GM21526 (cell line): ENCODE results near the gene ZNF683.
"Not testable (repeated sequence)": the region's sequence is repeated elsewhere in the genome, so short reads cannot be mapped to it uniquely, and the experiment has no call there.

Experiments used
- ATAC-seq: cut with Tn5 transposase; IDR thresholded peaks from one replicate; pipeline ENCODE4 v1.9.1; 2021; ENCODE audit warnings: moderate library complexity; ENCODE audit not compliant: unreplicated experiment, low FRiP score

ZNF683 gene

GRCh38 chr1:26387447-26387846 lies 14.9 kb upstream of the ZNF683 start:
- no peak for ATAC-seq

DNA sequence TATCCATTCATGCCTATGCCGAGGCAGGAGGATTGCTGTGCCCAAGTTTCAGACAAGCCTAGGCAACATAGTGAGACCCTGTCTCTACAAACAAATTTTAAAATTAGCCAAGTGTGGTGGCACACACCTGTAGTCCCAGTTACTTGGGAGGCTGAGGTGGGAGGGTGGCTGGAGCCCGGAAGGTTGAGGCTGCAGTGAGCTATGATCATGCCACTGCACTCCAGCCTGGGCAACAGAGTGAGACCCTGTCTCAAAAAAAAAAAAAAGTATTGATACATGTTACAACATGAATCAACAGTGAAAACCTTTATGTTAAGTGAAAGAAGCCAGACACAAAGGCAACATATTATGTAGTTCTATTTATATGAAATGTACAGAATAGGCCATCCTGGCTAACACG lies 12.5 kb upstream of the ZNF683 start:
- not testable (repeated sequence) for ATAC-seq

DNA sequence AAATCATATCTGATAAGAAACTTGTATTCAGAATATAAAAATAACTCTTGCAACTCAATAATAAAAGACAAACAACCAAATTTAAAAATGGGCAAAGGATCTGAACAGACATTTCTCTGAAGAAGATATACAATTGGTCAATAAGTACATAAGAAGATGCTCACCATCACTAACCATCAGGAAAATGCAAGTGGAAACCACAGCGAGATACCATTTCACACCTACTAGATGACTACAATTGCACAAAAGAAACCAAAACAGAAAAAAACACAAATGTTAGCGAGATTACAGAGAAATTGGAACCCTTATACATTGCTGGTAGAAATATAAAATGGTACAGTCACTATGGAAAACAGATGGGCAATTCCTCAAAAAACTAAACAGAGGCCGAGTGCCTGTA lies 11.5 kb upstream of the ZNF683 start:
- ATAC-seq, result no peak

DNA sequence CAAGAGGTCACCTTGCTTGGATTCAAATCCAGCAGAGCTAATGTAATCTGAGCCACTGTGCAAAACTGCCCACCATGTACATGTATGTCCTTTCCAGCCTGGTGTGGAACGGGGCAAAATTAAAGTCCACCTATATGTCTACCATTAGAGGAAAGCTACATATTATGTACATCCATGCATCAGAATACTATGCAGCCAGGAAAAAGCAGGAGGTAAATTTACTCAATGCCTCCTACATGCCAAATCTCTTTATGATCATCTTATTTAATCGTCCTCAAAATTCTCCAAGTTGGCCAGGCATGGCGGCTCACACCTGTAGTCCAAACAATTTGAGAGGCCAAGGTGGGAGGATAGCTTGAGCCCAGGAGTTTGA lies 6.3 kb upstream of the ZNF683 start:
- ATAC-seq, result no peak

- ATAC-seq, result peak; percentile 84
Observed at GRCh38 chr1:26378088-26378878, 5.7 kb upstream of the ZNF683 start.

DNA sequence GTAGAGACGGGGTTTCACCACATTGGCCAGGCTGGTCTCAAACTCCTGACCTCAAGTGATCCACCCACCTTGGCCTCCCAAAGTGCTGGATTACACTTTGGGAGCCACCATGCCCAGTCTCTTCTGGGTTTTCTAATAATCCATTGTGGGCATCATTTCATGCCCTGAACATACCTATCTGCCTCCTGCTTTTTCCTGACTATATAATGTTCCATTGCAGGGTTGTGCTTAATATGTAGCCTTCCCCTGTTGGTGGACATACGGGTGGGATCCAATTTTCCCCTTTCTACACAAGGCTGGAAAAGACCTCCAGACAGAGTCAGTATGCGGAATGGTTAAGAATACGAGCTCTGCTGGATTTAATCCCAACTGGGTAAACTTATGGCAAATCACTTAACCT lies 3.5 kb upstream of the ZNF683 start:
- ATAC-seq, result no peak

- ATAC-seq, result no peak
Observed at GRCh38 chr1:26375081-26375480, 2.5 kb upstream of the ZNF683 start.

DNA sequence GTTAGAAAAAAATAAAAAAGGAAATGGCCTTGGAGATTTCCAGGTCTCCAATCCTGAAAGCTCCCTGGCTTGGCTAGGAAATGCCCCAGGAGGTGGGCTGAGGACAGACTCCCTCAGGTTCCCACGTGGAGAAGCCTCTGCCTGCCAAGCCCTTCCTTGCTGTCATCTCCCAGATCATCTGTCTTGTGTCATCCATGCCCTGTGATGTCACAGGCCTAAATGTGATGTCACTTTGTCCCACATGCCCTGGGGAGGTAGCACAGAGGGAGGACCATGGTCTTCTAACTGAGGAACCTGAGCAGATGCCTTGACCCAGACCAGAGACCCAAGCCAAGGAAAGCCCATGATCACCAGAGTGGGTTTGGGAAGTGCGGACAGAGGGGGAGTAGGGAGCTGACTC lies 1.8 kb upstream of the ZNF683 start:
- ATAC-seq, result not testable (repeated sequence)

- no peak for ATAC-seq
Observed at GRCh38 chr1:26373789-26374188, 1.2 kb upstream of the ZNF683 start.

- ATAC-seq, result no peak
Observed at GRCh38 chr1:26373281-26373680, 731 bp upstream of the ZNF683 start.

DNA sequence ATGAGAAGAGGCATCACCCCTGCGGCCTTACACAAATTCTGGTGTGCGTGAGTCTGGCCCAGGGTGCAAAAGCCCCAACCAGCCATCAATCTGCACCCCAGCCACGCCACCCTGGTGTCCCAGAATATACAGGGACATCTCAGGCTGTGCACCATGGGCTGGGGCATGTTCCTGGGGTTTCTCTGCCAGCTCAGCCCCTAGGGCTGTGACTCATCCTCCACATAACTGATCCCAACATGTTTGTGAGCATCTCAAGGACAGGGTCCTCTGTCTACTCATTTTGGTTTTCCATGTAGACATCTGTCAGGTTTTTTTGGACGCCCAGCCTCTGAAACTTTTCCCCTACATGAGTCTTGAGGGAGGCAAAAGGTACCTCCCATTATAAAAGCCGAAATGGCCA lies 511 bp downstream of the ZNF683 start:
- ATAC-seq, result no peak

DNA sequence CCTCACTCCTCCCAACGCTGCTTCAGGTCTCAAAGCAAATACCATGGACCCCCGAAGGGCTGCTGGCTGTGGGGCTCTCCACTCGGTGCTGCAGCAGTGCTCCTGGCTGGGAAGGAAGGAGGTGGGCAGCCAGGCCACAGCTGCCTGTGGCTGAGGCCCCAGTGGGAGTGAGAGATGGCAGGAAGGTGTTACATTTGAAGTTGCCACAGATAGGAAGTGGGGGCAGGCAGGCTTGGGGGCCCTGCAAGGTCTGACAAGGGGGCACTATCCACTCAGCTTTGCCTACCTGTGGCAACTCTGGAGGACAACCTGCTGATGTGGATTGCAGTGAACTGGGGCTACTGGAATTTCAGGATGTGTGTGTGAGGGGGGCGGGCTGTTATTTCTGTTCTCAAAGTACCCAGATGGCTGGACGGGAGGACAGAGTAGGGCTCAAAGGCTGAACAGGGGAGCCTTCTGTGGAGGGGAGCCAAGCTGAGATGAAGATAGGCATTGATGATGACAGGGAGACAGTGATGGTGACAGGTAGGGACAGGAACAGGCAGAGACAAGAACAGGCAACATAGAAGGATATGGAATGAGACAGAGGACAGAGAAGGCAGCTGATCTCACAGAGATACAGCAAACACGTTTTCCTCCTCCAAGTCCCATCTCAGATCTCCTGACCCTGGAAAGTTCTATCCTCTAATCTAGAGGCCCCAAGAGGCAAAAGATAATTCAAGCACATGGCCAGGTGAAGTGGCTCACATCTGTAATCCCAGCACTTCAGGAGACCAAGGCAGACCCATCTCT lies 1.8 kb downstream of the ZNF683 start:
- no peak for ATAC-seq

DNA sequence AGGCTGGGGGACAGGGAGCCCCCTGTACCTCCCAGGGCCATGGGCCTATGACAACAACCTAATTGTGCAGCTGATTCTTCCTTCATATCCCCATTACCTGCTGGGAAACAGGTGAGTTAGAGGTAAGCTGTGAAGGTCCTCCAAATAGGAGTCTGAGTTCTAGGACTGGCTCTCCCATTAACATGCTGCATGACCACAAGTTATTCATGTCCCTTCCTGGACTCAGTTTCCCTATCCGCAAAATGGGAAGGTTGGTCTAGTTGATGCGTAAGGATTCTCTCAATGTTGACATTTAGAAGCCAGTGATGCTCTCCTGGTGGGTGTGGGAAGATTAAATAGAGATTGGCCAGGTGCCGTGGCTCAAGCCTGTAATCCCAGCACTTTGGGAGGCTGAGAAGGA lies 4.1 kb downstream of the ZNF683 start:
- no peak for ATAC-seq

DNA sequence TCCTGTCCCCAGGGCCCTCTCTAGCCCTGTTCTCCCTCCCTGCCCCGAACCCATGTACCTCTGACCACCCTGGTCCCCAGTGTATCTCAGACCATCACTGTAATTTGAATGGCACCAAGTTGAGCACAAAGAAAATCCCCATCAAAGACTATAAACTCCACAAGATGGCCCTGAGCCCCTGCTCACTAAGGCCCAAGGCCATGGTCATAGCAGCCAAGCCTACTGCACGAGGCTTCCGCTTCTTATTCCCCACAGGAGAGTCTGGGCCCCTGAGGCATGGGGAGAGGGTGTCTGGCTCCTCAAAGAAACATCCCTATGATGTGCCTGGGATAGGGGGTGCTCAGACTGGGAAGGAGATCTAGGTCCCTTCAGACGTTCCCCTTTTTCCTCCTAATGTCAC lies 4.5 kb downstream of the ZNF683 start:
- no peak for ATAC-seq

GRCh38 chr1:26367441-26367840 lies 5.1 kb downstream of the ZNF683 start:
- ATAC-seq, result no peak

- ATAC-seq, result no peak
Observed at GRCh38 chr1:26364956-26365355, 7.6 kb downstream of the ZNF683 start.

DNA sequence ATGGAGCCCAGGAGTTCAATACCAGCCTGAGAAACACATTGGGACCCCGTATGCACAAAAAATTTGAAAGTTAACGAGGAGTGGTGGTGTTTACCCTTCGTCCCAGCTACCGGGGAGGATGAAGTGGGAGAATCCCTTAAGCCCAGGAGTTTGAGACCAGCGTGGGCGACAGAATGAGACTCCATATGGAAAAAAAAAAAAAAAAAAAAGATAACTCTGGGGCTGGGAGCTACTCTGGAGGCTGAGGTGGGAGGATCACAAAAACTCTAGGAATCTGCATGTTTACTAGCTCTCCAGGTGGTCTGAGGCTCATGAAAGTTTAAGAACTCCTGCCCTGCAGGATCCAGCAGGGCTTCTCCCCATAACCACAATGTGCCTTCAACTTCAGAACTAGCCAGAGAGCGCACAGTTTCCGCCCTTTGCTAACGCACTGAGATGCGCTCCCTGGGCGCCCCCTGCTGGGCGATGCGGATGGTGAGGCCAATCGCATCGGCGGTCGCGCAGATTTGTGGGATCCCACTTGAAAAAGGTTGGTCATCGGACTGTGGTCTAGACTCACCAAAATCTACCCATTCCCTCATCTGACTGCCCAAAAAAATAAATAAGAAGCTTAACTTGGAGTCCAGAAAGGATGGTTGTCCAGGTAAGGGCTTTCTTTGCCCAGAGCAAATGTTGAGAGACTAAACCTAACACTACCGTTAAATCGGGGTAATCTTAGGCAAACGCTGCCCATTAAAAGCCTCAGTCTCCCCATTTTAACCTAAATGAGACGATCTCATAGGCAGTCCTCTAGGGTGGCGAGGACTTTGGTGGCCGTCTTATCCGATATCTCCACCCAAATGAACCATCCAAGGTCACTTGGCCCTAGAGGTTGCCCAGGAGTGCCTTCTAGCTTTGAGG lies 8.8 kb downstream of the ZNF683 start:
- ATAC-seq, result no peak

GRCh38 chr1:26362331-26362730 lies 10.2 kb downstream of the ZNF683 start:
- no peak for ATAC-seq

- ATAC-seq, result no peak
Observed at GRCh38 chr1:26361605-26362122, 10.9 kb downstream of the ZNF683 start.

GRCh38 chr1:26360807-26361604 lies 11.5 kb downstream of the ZNF683 start:
- ATAC-seq, result no peak
